Measurements from ENCODE around the gene GLIS1. TPM values are rescaled to one million over a fixed set of nuclear protein-coding genes. Genes with fewer than 3 reads are reported as not detected.
"Not testable (repeated sequence)": the region's sequence is repeated elsewhere in the genome, so short reads cannot be mapped to it uniquely, and the experiment has no call there.

Gene GLIS1
- total RNA-seq, 1 donor = 2.9 TPM

DNA sequence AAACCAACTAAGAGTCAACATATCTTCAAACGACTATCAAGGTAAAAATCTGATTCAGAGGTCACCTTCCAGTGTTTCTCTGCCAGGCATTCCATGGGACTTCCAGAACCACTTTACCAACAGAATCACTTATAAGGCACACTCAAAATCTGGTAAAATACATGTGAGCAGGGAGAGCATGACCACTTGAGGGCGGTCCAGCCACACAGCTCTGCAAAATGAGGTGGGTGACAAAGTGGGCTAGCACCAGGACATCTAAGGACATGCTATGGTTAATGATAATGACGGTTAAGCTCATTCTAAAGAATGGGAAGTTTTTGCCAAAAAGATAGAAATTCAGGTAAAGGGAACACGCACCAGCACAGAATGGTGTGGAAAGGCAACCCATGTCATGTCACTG, 24.5 kb upstream of the GLIS1 start:
- DNase-seq (ENCODE audit: insufficient read length, low spot score, missing footprints) = no peak

DNA sequence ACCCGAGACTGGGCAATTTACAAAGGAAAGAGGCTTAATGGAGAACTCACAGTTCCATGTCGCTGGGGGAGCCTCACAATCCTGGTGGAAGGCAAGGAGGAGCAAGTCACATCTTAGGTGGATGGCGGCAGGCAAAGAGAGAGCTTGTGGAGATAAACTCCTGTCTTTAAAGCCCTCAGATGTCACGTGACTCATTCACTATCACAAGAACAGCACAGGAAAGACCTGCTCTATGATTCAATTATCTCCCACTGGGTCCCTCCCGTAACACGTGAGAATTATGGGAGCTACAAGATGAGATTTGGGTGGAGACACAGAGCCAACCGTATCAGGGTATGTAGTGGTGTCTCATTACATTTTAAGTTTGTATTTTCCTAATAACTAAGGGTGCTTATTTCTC, 21.5 kb upstream of the GLIS1 start:
- not testable (repeated sequence) for H3K27ac ChIP-seq (ENCODE audit: low read depth, low read length); H3K9me3 ChIP-seq (ENCODE audit: low read depth, low read length); H3K4me1 ChIP-seq (ENCODE audit: insufficient read depth, low read length); H2AFZ ChIP-seq (ENCODE audit: low read length); H3K4me2 ChIP-seq (ENCODE audit: insufficient read depth, low read length); H3K36me3 ChIP-seq (ENCODE audit: insufficient read depth, low read length); H3K79me2 ChIP-seq (ENCODE audit: insufficient read depth, low read length); DNase-seq (ENCODE audit: insufficient read length, low spot score, missing footprints); H4K20me1 ChIP-seq (ENCODE audit: insufficient read depth, low read length); H3K4me3 ChIP-seq (ENCODE audit: insufficient read depth, low read length); H3K27me3 ChIP-seq (ENCODE audit: insufficient read depth, low read length)

More for the DNA sequence above, 24.5 kb upstream of the GLIS1 start:
- H3K27ac ChIP-seq (ENCODE audit: low read depth, low read length) = no peak overlapping the region
- no peaks in the 10 kb centered on the region for H3K36me3 ChIP-seq (ENCODE audit: insufficient read depth, low read length)
- H3K27me3 ChIP-seq (ENCODE audit: insufficient read depth, low read length) = no peaks in the 10 kb centered on the region
- TF ChIP-seq, protein P1, sequence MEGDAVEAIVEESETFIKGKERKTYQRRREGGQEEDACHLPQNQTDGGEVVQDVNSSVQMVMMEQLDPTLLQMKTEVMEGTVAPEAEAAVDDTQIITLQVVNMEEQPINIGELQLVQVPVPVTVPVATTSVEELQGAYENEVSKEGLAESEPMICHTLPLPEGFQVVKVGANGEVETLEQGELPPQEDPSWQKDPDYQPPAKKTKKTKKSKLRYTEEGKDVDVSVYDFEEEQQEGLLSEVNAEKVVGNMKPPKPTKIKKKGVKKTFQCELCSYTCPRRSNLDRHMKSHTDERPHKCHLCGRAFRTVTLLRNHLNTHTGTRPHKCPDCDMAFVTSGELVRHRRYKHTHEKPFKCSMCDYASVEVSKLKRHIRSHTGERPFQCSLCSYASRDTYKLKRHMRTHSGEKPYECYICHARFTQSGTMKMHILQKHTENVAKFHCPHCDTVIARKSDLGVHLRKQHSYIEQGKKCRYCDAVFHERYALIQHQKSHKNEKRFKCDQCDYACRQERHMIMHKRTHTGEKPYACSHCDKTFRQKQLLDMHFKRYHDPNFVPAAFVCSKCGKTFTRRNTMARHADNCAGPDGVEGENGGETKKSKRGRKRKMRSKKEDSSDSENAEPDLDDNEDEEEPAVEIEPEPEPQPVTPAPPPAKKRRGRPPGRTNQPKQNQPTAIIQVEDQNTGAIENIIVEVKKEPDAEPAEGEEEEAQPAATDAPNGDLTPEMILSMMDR (IDR thresholded peaks at IDR 0.05; ENCODE audit: extremely low read depth, low read depth, low read length) = peak; percentile 25
- H3K4me1 ChIP-seq (ENCODE audit: insufficient read depth, low read length) = peaks cover 20% of the 10 kb centered on the region
- no peaks in the 10 kb centered on the region for H3K79me2 ChIP-seq (ENCODE audit: insufficient read depth, low read length)
- H4K20me1 ChIP-seq (ENCODE audit: insufficient read depth, low read length) = no peaks in the 10 kb centered on the region
- no peak overlapping the region for H2AFZ ChIP-seq (ENCODE audit: low read length)
- no peak overlapping the region for H3K4me2 ChIP-seq (ENCODE audit: insufficient read depth, low read length)
- H3K4me3 ChIP-seq (ENCODE audit: insufficient read depth, low read length) = no peak overlapping the region
- H3K9me3 ChIP-seq (ENCODE audit: low read depth, low read length) = no peaks in the 10 kb centered on the region

DNA sequence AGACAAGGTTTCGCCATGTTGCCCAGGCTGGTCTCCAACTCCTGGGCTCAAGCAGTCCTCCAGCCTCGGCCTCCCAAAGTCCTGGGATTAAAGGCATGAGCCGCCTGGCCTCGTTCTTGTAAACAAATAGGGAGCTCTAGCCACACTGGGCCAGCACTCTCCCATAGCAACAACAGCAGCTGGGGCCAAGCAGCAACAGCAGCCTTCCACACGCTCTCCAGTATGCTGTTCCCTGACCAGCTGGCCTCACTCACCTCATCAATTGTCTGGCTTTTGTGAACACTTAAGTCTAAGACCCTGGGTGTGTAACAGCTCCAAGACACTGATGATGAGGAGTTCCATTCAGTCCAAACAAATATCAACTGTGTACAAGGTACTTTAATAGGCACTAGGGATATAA, 16.9 kb upstream of the GLIS1 start:
- no peak overlapping the region for H3K4me3 ChIP-seq (ENCODE audit: insufficient read depth, low read length)
- no peaks in the 10 kb centered on the region for H4K20me1 ChIP-seq (ENCODE audit: insufficient read depth, low read length)
- no peaks in the 10 kb centered on the region for H3K4me1 ChIP-seq (ENCODE audit: insufficient read depth, low read length)
- TF ChIP-seq, protein P1 (IDR thresholded peaks at IDR 0.05; ENCODE audit: extremely low read depth, low read depth, low read length) = no peak
- no peaks in the 10 kb centered on the region for H3K9me3 ChIP-seq (ENCODE audit: low read depth, low read length)
- DNase-seq (ENCODE audit: insufficient read length, low spot score, missing footprints) = no peak
- no peak overlapping the region for H3K27ac ChIP-seq (ENCODE audit: low read depth, low read length)
- H3K4me2 ChIP-seq (ENCODE audit: insufficient read depth, low read length) = no peak overlapping the region
- no peaks in the 10 kb centered on the region for H3K27me3 ChIP-seq (ENCODE audit: insufficient read depth, low read length)
- no peaks in the 10 kb centered on the region for H3K36me3 ChIP-seq (ENCODE audit: insufficient read depth, low read length)
- no peaks in the 10 kb centered on the region for H3K79me2 ChIP-seq (ENCODE audit: insufficient read depth, low read length)
- H2AFZ ChIP-seq (ENCODE audit: low read length) = no peak overlapping the region

DNA sequence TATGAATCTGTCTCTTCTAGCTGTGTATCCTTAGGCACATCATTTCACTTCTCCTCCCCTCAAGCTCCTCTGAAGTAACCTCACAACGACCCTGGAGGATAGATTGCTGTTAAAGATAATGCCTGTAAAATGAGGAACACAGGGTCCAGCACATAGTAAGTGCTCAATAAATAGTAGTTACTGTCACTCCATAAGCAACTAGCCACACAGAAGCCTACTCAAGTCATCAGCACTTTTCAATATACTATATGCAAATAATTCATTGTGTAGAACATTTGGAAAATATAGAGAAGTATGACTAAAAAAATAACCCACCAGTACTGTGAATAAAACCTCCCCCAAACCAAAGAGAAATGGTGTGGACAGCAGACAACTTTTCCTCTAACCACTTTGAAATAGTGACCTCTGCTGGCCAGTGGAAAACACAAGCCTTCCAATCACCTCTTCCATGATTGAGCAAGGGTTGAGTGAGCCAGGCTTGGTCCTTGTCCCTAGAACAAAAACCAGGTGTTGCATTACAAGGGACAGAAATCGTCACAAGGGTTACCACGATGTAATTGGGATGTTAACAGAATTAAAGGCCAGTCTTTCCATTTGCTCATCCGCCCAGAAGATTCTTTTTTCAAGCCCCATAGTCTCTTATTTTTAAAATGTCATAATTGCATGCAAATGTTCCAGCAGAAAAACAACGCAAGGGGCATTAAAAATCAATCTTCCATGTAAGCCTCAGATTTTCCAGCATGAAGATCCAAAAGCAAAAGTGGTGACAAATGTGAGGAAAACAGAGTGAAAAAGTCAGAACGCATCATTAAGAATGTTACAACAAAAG, 15.7 kb upstream of the GLIS1 start:
- no peaks in the 10 kb centered on the region for H3K9me3 ChIP-seq (ENCODE audit: low read depth, low read length)
- H3K4me1 ChIP-seq (ENCODE audit: insufficient read depth, low read length) = no peaks in the 10 kb centered on the region
- TF ChIP-seq, protein P1 (IDR thresholded peaks at IDR 0.05; ENCODE audit: extremely low read depth, low read depth, low read length) = peak; percentile 81
- H4K20me1 ChIP-seq (ENCODE audit: insufficient read depth, low read length) = no peaks in the 10 kb centered on the region
- no peak overlapping the region for H3K4me3 ChIP-seq (ENCODE audit: insufficient read depth, low read length)
- no peaks in the 10 kb centered on the region for H3K36me3 ChIP-seq (ENCODE audit: insufficient read depth, low read length)
- no peak overlapping the region for H3K4me2 ChIP-seq (ENCODE audit: insufficient read depth, low read length)
- DNase-seq (ENCODE audit: insufficient read length, low spot score, missing footprints) = peak; percentile 80
- H3K27me3 ChIP-seq (ENCODE audit: insufficient read depth, low read length) = no peaks in the 10 kb centered on the region
- H2AFZ ChIP-seq (ENCODE audit: low read length) = no peak overlapping the region
- no peaks in the 10 kb centered on the region for H3K79me2 ChIP-seq (ENCODE audit: insufficient read depth, low read length)
- H3K27ac ChIP-seq (ENCODE audit: low read depth, low read length) = no peak overlapping the region

Data from osteoblast (primary cell).